OCI-LY1 (cell line): ENCODE measurements around the gene PSENEN.

Experiments used
- CTCF ChIP-seq: fragments of 200-600 bp; sonication (generic), shearing (Covaris generic); IDR thresholded peaks from 2 replicates; pipeline ENCODE4 v1.5.1; 2017; ENCODE audit warnings: mild to moderate bottlenecking, antibody characterized with exemption, low read length, moderate library complexity, mixed read lengths
- EZH2 ChIP-seq: fragments of 200-600 bp; sonication (generic), shearing (Covaris generic); IDR thresholded peaks from 2 replicates; pipeline ENCODE4 v1.8.0; 2017; ENCODE audit warnings: borderline replicate concordance, mixed run types, mild to moderate bottlenecking, antibody characterized with exemption, low read length, moderate library complexity, mixed read lengths

- no peak for TF ChIP-seq CTCF
- no peak for TF ChIP-seq EZH2
Observed at GRCh38 chr19:35712567-35713505, 32.6 kb upstream of the PSENEN start.
